Activated gamma-delta T cell (primary cell): ENCODE data around the gene CRYAA.
"Not testable (repeated sequence)": the region's sequence is repeated elsewhere in the genome, so short reads cannot be mapped to it uniquely, and the experiment has no call there.

ENCODE experiments used
- DNase-seq: peaks from one replicate; lab custom pipeline; 2025; lab: John Stamatoyannopoulos, UW

The CRYAA gene

GRCh38 chr21:43177043-43177906 lies 8.5 kb downstream of the CRYAA start:
- not testable (repeated sequence) for DNase-seq

- DNase-seq, result not testable (repeated sequence)
Observed at GRCh38 chr21:43178175-43178826, 9.5 kb downstream of the CRYAA start.

GRCh38 chr21:43181033-43181432 lies 12.2 kb downstream of the CRYAA start:
- DNase-seq, result not testable (repeated sequence)

GRCh38 chr21:43187268-43187667 lies 18.5 kb downstream of the CRYAA start:
- DNase-seq, result not testable (repeated sequence)

- no peak for DNase-seq
Observed at GRCh38 chr21:43187715-43188114, 18.9 kb downstream of the CRYAA start.

- DNase-seq, result no peak
Observed at GRCh38 chr21:43188181-43188580, 19.4 kb downstream of the CRYAA start.

GRCh38 chr21:43188592-43189210 lies 19.9 kb downstream of the CRYAA start:
- no peak for DNase-seq

- DNase-seq, result no peak
Observed at GRCh38 chr21:43189936-43190335, 21.1 kb downstream of the CRYAA start.

- no peak for DNase-seq
Observed at GRCh38 chr21:43190544-43190943, 21.7 kb downstream of the CRYAA start.

- DNase-seq, result no peak
Observed at GRCh38 chr21:43190951-43191350, 22.1 kb downstream of the CRYAA start.

- no peak for DNase-seq
Observed at GRCh38 chr21:43191521-43191920, 22.7 kb downstream of the CRYAA start.

GRCh38 chr21:43191971-43192370 lies 23.2 kb downstream of the CRYAA start:
- DNase-seq, result no peak

- DNase-seq, result no peak
Observed at GRCh38 chr21:43192501-43193081, 23.8 kb downstream of the CRYAA start.

GRCh38 chr21:43193088-43193650 lies 24.4 kb downstream of the CRYAA start:
- DNase-seq, result no peak

- no peak for DNase-seq
Observed at GRCh38 chr21:43193651-43194302, 25.0 kb downstream of the CRYAA start.

GRCh38 chr21:43194303-43195120 lies 25.7 kb downstream of the CRYAA start:
- DNase-seq, result no peak

- DNase-seq, result no peak
Observed at GRCh38 chr21:43195121-43196021, 26.6 kb downstream of the CRYAA start.

GRCh38 chr21:43196826-43197225 lies 28.0 kb downstream of the CRYAA start:
- DNase-seq, result no peak

- DNase-seq, result no peak
Observed at GRCh38 chr21:43198376-43198775, 29.6 kb downstream of the CRYAA start.

GRCh38 chr21:43201491-43201890 lies 32.7 kb downstream of the CRYAA start:
- no peak for DNase-seq
